ENCODE results near the gene ARL11.
"Not testable (repeated sequence)": the region's sequence is repeated elsewhere in the genome, so short reads cannot be mapped to it uniquely, and the experiment has no call there.

The ARL11 gene

GRCh38 chr13:49586717-49587116 is 41.6 kb upstream of the ARL11 start:
- DNase-seq (ENCODE audit: low read depth in 2 of 2) = peak in 1 of 2 donors; percentile 5
- TF ChIP-seq CTCF (IDR thresholded peaks at IDR 0.05; ENCODE audit: low read depth, low read length) = no peak
- no peak overlapping the region for H3K4me3 ChIP-seq (replicated peaks in 1 of 2; ENCODE audit: low read depth in 2 of 2, low read length in 2 of 2)

- peak; percentile 6 to 64 for DNase-seq (ENCODE audit: low read depth in 2 of 2)
- no peak overlapping the region for H3K4me3 ChIP-seq (replicated peaks in 1 of 2; ENCODE audit: low read depth in 2 of 2, low read length in 2 of 2)
- TF ChIP-seq CTCF (IDR thresholded peaks at IDR 0.05; ENCODE audit: low read depth, low read length) = no peak
These were observed 40.9 kb upstream of the ARL11 start for GRCh38 chr13:49587311-49587847.

GRCh38 chr13:49590714-49591113 is 37.6 kb upstream of the ARL11 start:
- not testable (repeated sequence) for H3K4me3 ChIP-seq (replicated peaks in 1 of 2; ENCODE audit: low read depth in 2 of 2, low read length in 2 of 2); DNase-seq (ENCODE audit: low read depth in 2 of 2)

- DNase-seq (ENCODE audit: low read depth in 2 of 2); H3K4me3 ChIP-seq (replicated peaks in 1 of 2; ENCODE audit: low read depth in 2 of 2, low read length in 2 of 2): not testable (repeated sequence)
These were observed 34.4 kb upstream of the ARL11 start for GRCh38 chr13:49593876-49594275.

GRCh38 chr13:49594576-49594975 is 33.7 kb upstream of the ARL11 start:
- peak in 1 of 2 donors; percentile 29 for DNase-seq (ENCODE audit: low read depth in 2 of 2)
- no peak overlapping the region for H3K4me3 ChIP-seq (replicated peaks in 1 of 2; ENCODE audit: low read depth in 2 of 2, low read length in 2 of 2)
- TF ChIP-seq CTCF (IDR thresholded peaks at IDR 0.05; ENCODE audit: low read depth, low read length) = no peak

- no peak overlapping the region for H3K4me3 ChIP-seq (replicated peaks in 1 of 2; ENCODE audit: low read depth in 2 of 2, low read length in 2 of 2)
- no peak for DNase-seq (ENCODE audit: low read depth in 2 of 2)
- no peak for TF ChIP-seq CTCF (IDR thresholded peaks at IDR 0.05; ENCODE audit: low read depth, low read length)
These were observed 32.1 kb upstream of the ARL11 start for GRCh38 chr13:49596221-49596620.

- TF ChIP-seq CTCF (IDR thresholded peaks at IDR 0.05; ENCODE audit: low read depth, low read length) = no peak
- H3K4me3 ChIP-seq (replicated peaks in 1 of 2; ENCODE audit: low read depth in 2 of 2, low read length in 2 of 2) = no peak overlapping the region
- no peak for DNase-seq (ENCODE audit: low read depth in 2 of 2)
These were observed 31.2 kb upstream of the ARL11 start for GRCh38 chr13:49597043-49597641.

- DNase-seq (ENCODE audit: low read depth in 2 of 2) = no peak
- H3K4me3 ChIP-seq (replicated peaks in 1 of 2; ENCODE audit: low read depth in 2 of 2, low read length in 2 of 2) = no peak overlapping the region
- TF ChIP-seq CTCF (IDR thresholded peaks at IDR 0.05; ENCODE audit: low read depth, low read length) = no peak
These were observed 26.3 kb upstream of the ARL11 start for GRCh38 chr13:49602005-49602404.

GRCh38 chr13:49602615-49603014 is 25.7 kb upstream of the ARL11 start:
- not testable (repeated sequence) for H3K4me3 ChIP-seq (replicated peaks in 1 of 2; ENCODE audit: low read depth in 2 of 2, low read length in 2 of 2); DNase-seq (ENCODE audit: low read depth in 2 of 2)

Measured in cardiac fibroblast (primary cell).